GM19467 (cell line): Measurements from ENCODE around the gene PPA1.
"Not testable (repeated sequence)": the region's sequence is repeated elsewhere in the genome, so short reads cannot be mapped to it uniquely, and the experiment has no call there.

Experiments
- ATAC-seq: cut with Tn5 transposase; IDR thresholded peaks from one replicate; pipeline ENCODE4 v1.9.1; 2021; ENCODE audit warnings: mild to moderate bottlenecking, moderate library complexity; ENCODE audit not compliant: unreplicated experiment

The PPA1 gene

DNA sequence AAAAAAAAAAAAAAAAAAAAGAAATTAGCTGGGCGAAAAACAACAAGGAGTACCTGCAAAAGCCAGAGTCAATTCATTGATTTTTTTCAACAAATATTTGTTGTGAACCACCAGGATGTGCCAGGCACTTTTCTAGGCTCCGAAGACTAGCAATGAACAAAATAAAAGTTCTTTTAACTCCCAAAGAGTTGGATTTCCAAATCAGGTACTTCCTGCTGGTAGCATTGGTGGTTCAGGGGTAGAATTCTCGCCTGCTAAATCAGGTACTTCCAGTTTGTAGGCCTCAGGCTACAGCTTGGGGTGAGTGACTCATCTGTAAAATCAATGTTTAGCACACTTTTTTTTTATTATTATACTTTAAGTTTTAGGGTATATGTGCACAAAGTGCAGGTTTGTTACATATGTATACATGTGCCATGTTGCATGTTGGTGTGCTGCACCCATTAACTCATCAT lies 10.9 kb downstream of the PPA1 start:
- no peak for ATAC-seq

- no peak for ATAC-seq
Measured at GRCh38 chr10:70221030-70221429, 12.2 kb downstream of the PPA1 start.

- ATAC-seq: no peak
Measured at GRCh38 chr10:70212879-70213278, 20.4 kb downstream of the PPA1 start.

DNA sequence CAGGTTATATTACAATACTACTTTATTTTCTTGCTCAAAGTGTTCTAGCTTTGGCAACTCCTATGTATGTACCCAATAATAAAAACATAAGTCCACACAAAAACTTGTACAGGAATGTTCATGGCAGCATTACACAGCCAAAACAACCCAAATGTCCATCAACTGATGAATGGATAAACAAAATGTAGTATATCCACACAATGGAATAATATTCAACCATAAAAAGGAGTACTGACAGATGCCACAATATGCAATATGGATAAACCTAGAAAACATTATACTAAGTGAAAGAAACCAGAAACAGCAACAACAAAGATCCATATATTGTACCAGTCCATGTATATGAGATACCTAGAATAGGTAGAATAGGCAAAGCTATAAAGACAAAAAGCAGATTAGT lies 21.0 kb downstream of the PPA1 start:
- ATAC-seq: no peak

- ATAC-seq: no peak
Measured at GRCh38 chr10:70206762-70207161, 26.5 kb downstream of the PPA1 start.

DNA sequence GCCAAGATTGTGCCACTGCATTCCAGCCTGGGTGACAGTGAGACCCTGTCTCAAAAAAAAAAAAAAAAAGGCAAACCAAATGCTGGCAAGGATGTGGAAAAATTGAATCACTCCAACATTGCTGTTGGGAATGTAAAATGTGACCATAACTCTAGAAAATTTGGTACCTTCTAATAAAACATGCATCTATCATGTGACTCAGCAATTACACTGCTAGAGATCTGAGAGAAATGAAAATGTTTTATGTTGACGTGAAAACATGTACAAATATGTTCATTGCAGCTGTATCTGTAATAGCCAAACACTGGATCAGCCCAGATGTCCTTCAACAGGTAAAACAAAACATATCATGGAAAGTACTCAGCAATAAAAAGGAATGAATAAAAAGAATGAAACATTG lies 32.1 kb downstream of the PPA1 start:
- no peak for ATAC-seq

GRCh38 chr10:70198696-70199466 lies 34.3 kb downstream of the PPA1 start:
- no peak for ATAC-seq

DNA sequence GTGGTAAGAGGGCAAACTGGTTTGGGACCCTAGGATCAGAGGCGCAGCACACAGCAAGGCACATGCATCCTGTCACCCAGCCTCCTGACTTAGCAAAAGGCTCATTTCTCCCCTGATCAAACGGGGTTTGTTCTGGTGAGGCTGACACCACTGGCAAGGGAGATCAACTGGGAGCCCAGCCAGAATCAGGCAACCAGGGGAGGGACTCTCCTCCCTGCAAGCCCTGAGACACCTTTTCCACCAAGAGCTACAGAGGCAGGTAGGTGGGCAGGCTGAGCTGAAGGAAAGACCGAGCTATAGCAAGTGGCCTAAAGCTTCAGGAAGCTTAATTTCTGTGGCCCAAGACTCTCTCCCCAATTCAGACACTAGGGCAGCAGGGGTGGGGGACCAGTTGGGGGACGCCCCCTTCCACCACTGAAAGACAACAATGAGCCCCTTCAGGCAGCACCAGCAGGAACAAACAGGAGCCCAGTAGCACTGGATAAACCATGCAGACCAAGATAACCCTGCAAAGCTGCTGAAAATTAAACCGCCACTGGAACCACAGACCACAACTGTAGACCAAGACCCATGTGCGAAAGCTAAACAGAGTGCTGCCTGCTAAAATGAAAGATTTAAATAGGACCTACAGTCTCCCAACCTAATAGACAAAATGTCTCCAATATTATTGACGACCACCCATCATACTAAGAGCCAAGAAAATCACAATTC lies 35.8 kb downstream of the PPA1 start:
- no peak for ATAC-seq

GRCh38 chr10:70193391-70193844 lies 39.8 kb downstream of the PPA1 start:
- no peak for ATAC-seq

DNA sequence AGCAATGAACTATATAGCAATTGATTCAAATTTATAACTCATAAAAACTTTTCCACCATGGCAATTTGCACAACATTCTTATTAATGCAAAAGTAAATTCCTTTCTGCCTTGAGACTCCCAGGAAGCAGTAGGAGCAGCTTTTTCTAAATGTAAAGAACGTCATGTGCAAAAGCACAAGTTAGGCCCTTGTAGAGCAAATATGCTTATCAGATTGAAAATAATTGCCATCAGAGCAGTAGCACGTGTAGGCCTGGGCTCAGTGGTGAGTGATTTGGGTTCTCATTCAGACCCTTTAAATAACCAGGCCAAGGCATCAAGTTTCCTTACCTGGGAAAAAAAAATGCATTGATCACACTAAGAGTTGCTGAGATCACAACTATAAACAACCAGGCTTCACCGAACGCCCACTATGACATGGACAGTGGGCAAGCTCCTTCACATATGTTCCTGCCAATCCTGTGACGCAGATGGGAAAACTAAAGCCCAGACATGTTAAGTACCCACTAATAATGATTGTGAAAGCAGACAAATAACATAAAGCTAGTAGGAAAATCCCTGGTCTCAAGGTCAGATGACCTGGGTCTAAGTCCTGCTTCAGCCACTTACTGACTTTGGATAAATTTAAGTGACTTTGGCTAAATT lies 40.8 kb downstream of the PPA1 start:
- ATAC-seq: no peak

GRCh38 chr10:70191972-70192305 lies 41.3 kb downstream of the PPA1 start:
- ATAC-seq: no peak

GRCh38 chr10:70191161-70191971 lies 41.9 kb downstream of the PPA1 start:
- no peak for ATAC-seq

GRCh38 chr10:70190581-70190980 lies 42.6 kb downstream of the PPA1 start:
- no peak for ATAC-seq

DNA sequence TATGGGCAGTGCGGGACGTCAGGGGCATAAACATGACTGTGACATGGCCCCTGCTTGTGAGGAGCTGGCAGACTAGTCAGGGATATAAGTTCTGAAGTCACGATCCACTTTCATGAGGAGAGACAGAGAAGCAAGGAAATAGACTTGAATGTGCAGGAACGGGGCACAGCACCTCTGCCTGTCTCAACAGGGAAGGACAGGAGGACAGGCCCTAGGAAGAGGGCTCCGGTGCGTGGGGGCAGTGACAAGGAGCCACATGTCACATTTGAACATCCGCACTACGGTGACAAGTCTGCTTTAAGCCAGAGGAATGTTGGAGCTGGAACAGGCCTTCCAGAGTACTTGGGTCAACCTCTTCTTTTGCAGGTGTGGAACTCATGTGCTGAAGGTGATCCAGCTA lies 43.1 kb downstream of the PPA1 start:
- ATAC-seq: no peak

DNA sequence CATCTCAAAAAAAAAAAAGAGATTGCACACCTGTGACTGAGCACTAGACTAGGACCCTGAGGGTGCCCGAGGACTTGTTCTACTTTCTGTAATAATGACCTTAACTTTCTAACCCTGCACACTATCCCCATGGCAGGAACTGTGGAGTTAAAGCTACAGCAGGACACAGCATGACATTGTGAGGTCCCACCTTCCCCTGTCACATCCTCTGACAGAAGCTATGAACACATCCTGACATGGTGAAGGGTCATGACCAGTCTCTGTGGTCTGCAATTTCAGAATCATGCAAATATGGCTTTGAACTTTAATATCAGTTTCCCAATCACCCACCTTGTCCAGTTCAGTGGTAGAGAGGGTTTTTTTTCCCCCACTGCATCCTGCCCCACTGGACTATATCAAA lies 44.5 kb downstream of the PPA1 start:
- no peak for ATAC-seq

DNA sequence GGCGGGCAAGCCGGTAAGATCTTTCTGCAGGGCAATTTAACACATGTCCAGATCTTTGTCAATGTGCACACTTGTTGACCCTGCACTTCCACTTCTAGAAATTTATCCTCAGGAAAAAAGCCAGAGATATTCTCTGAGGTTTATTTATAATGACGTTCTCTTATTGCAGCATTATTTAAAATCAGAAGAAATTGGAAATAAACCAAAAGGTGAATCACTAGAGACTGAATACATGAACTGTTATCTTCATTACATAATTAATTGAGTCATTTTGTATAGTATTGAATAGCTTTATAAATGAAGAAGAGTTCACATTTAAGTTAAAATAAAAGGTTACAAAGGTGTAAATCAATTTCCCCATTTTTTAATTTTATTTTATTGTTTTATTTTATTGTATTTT lies 46.7 kb downstream of the PPA1 start:
- no peak for ATAC-seq

- no peak for ATAC-seq
Measured at GRCh38 chr10:70186090-70186489, 47.1 kb downstream of the PPA1 start.

GRCh38 chr10:70183304-70183703 lies 49.9 kb downstream of the PPA1 start:
- no peak for ATAC-seq

- ATAC-seq: not testable (repeated sequence)
Measured at GRCh38 chr10:70179209-70179608, 54.0 kb downstream of the PPA1 start.

DNA sequence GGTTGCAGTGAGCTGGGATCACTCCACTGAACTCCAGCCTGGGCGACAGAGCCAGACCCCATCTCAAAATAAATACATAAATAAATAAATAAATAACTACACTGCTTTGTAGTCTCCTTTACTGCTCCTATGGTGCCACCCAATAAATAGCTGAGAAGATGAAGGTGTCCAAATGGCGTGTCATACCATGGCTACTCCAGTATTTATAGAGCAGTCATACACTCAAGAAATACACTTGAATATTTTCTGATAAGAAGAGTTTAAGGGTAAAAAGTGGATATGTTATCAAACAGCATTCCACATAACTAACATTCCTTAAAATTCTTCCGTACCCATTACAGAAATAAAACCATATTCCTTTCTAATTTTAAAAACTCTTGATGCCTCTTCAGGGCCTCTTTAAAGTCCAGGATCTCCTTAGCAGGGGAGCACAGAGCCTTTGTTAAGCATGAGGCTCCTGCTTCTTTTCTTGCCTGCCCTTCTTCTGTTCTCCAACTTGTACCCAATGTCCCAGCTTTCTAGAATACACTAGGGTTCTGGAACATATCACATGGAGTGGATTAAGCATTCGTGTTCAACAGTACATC lies 55.0 kb downstream of the PPA1 start:
- ATAC-seq: no peak

DNA sequence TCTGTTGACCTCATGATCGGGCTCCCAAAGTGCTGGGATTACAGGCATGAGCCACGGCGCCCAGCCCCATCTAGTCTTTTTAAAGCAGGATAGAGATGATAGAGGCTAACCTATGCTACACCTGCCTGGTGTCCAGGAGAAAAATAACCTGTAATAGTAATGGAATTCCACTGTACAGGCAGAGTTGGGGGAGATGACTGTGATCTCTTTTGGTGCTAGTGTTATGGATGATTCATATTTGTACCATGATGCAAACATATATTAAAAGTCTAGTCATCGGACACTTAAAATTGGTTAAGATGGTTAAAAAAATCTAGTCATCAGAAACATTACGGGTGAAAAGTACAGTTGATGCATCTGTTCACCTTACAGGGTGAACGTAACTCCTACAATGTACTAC lies 56.8 kb downstream of the PPA1 start:
- ATAC-seq: no peak
